Gastroesophageal sphincter (tissue), 3 donors: ENCODE measurements around the gene PPP1R11.

Experiments
- CTCF ChIP-seq, 4 experiments: fragments of 200-600 bp in 2 of 4; fragments of 450-650 bp in 2 of 4; sonication (generic) in 1 of 4; IDR thresholded peaks; one replicate each; pipeline ENCODE4 v1.5.1; 2017 to 2019; ENCODE audit warnings: antibody characterized with exemption in 4 of 4, mild to moderate bottlenecking in 2 of 4, moderate library complexity in 2 of 4
- POLR2AphosphoS5 ChIP-seq: sonication (generic); formaldehyde crosslinking; IDR thresholded peaks from one replicate; pipeline ENCODE4 v1.6.1; 2017; ENCODE audit warnings: antibody characterized with exemption

DNA sequence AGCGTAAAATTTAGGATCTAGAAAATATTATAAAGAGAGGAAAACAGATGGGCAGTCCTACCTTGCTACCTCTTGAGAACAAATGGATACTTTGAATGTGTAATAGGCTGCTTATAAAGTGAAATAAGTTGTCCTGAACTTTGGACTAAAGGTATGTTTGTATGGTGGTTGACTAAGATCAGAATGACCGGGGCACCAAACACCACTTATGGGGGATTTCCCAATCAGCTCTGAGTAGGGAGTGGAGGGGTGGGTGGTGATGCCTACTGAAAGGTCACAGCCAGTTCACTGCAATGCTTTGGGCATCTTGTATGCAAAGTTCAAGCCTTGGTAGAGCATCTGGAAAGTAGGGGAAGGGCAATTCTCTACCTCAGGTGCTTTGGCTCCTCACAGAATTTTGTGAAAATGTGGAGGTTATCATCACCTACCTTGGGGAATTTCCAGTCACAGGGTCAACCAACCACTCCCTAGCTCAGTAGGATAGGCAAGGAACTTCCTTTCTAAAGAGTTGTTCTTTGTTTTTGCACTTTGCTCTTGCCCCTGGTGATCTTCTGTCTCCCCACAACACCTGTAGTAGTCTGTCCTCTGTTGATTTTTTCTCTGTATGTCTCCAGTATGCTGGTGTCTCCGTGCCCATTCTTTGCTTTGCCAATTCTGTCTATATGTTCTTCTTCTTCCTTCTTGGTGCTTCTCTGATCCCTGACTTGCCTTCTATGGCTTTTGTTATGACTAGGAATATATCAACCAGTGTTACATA is 46.2 kb downstream of the PPP1R11 start, which contains the start of gene TRIM31:
- TF ChIP-seq POLR2AphosphoS5, result no peak
- no peak for TF ChIP-seq CTCF (IDR thresholded peaks at IDR 0.05)
